Measurements from ENCODE around the gene POC1A. TPM values are rescaled to one million over a fixed set of nuclear protein-coding genes. Genes with fewer than 3 reads are reported as not detected.

Gene POC1A
- total and polyA plus RNA-seq, 2 of the 8 experiments (the other 6 are each of a cell fraction or from before 2014, with no cell fraction given), result 35.7 to 39.2 TPM

GRCh38 chr3:52051444-52051843, 102.8 kb downstream of the POC1A start (continued):
- TF ChIP-seq CHD7 (IDR thresholded peaks at IDR 0.05; ENCODE audit: insufficient replicate concordance, low read length) (no peak), SAP30 (IDR thresholded peaks at IDR 0.05; ENCODE audit: insufficient read depth, insufficient replicate concordance, low read length) (no peak), MAFK (IDR thresholded peaks at IDR 0.05; ENCODE audit: low read depth, low read length) (no peak), ASH2L (IDR thresholded peaks at IDR 0.05; ENCODE audit: low read length) (no peak), YY1 (IDR thresholded peaks at IDR 0.05; ENCODE audit: low read depth, low read length) (no peak), CREB1 (IDR thresholded peaks at IDR 0.05) (no peak)

Data from H1 (cell line).